Measurements from ENCODE around the gene TMEM127.
"Not testable (repeated sequence)": the region's sequence is repeated elsewhere in the genome, so short reads cannot be mapped to it uniquely, and the experiment has no call there.

The TMEM127 gene

GRCh38 chr2:96262306-96262705 is 3.5 kb downstream of the TMEM127 start:
- DNase-seq, result no peak

- no peak for DNase-seq
Measured at GRCh38 chr2:96261328-96262003, 4.3 kb downstream of the TMEM127 start.

GRCh38 chr2:96260387-96261260 is 5.2 kb downstream of the TMEM127 start:
- DNase-seq, result peak; percentile 93

GRCh38 chr2:96259497-96259921 is 6.3 kb downstream of the TMEM127 start:
- peak; percentile 64 for DNase-seq

- DNase-seq, result no peak
Measured at GRCh38 chr2:96258166-96259022, 7.4 kb downstream of the TMEM127 start.

GRCh38 chr2:96257744-96258143 is 8.1 kb downstream of the TMEM127 start:
- DNase-seq, result not testable (repeated sequence)

- no peak for DNase-seq
Measured at GRCh38 chr2:96256611-96257113, 9.1 kb downstream of the TMEM127 start.

- DNase-seq, result no peak
Measured at GRCh38 chr2:96254571-96254970, 11.2 kb downstream of the TMEM127 start.

- DNase-seq, result no peak
Measured at GRCh38 chr2:96253006-96253405, 12.8 kb downstream of the TMEM127 start.

GRCh38 chr2:96252526-96252925 is 13.3 kb downstream of the TMEM127 start:
- DNase-seq, result no peak

GRCh38 chr2:96251721-96252292 is 14.0 kb downstream of the TMEM127 start:
- no peak for DNase-seq

GRCh38 chr2:96250188-96250587 is 15.6 kb downstream of the TMEM127 start:
- no peak for DNase-seq

- no peak for DNase-seq
Measured at GRCh38 chr2:96249654-96250053, 16.1 kb downstream of the TMEM127 start.

GRCh38 chr2:96248624-96249023 is 17.2 kb downstream of the TMEM127 start:
- no peak for DNase-seq

GRCh38 chr2:96247896-96248295 is 17.9 kb downstream of the TMEM127 start:
- DNase-seq, result no peak

- no peak for DNase-seq
Measured at GRCh38 chr2:96247009-96247408, 18.8 kb downstream of the TMEM127 start.

- no peak for DNase-seq
Measured at GRCh38 chr2:96245609-96246390, 20.0 kb downstream of the TMEM127 start.

GRCh38 chr2:96243843-96244242 is 22.0 kb downstream of the TMEM127 start:
- no peak for DNase-seq

- DNase-seq, result no peak
Measured at GRCh38 chr2:96241900-96242611, 23.7 kb downstream of the TMEM127 start.

GRCh38 chr2:96241227-96241626 is 24.6 kb downstream of the TMEM127 start:
- no peak for DNase-seq
